GM12891 (cell line): ENCODE data around the gene NPR1.

ENCODE experiments used
- DNase-seq: peaks from one replicate; pipeline ENCODE4 v3.0.0; 2011; ENCODE audit warnings: low spot score; ENCODE audit not compliant: insufficient read length
- FAIRE-seq: peaks from 2 replicates; lab custom pipeline; 2011; peaks lifted over from hg19 to GRCh38; lab: Jason Lieb, UNC
- PAX5 ChIP-seq: IDR thresholded peaks from 2 replicates; pipeline ENCODE4 v1.6.1; 2011; ENCODE audit warnings: low read length, moderate library complexity, mild to moderate bottlenecking; ENCODE audit not compliant: insufficient read depth, severe bottlenecking
- POLR2A ChIP-seq: IDR thresholded peaks from 2 replicates; pipeline ENCODE4 v1.6.1; 2011; ENCODE audit warnings: low read depth, low read length, control low read depth
- POLR2AphosphoS5 ChIP-seq: IDR thresholded peaks from 2 replicates; pipeline ENCODE4 v1.6.1; 2011; ENCODE audit warnings: low read depth, low read length, control low read depth
- POU2F2 ChIP-seq: IDR thresholded peaks from 2 replicates; pipeline ENCODE4 v1.6.1; 2011; ENCODE audit warnings: low read depth, mild to moderate bottlenecking, control low read depth, low read length, moderate library complexity
- SPI1 ChIP-seq: IDR thresholded peaks from 2 replicates; pipeline ENCODE4 v1.6.1; 2011; ENCODE audit warnings: low read depth, low read length, control low read depth
- TAF1 ChIP-seq: IDR thresholded peaks from 2 replicates; pipeline ENCODE4 v1.6.1; 2011; ENCODE audit warnings: low read depth, low read length, control low read depth

The NPR1 gene

GRCh38 chr1:153688276-153688675 lies 9.8 kb downstream of the NPR1 start:
- TF ChIP-seq SPI1: no peak
- no peak for TF ChIP-seq PAX5
- no peak for TF ChIP-seq TAF1
- no peak for TF ChIP-seq POU2F2
- TF ChIP-seq POLR2AphosphoS5: no peak
- TF ChIP-seq POLR2A: no peak
- FAIRE-seq: no peak

GRCh38 chr1:153688736-153689328 lies 10.3 kb downstream of the NPR1 start:
- FAIRE-seq: no peak
- DNase-seq: no peak
- TF ChIP-seq POLR2A: no peak
- no peak for TF ChIP-seq SPI1
- TF ChIP-seq POU2F2: no peak
- TF ChIP-seq POLR2AphosphoS5: no peak
- TF ChIP-seq PAX5: no peak
- TF ChIP-seq TAF1: no peak

More at GRCh38 chr1:153688276-153688675, 9.8 kb downstream of the NPR1 start:
- no peak for DNase-seq

- DNase-seq: no peak
- TF ChIP-seq TAF1 (no peak), POU2F2 (no peak), SPI1 (no peak), POLR2AphosphoS5 (no peak), POLR2A (no peak), PAX5 (no peak)
- no peak for FAIRE-seq
These were observed 15.0 kb downstream of the NPR1 start for GRCh38 chr1:153693466-153693865.

- TF ChIP-seq POU2F2 (no peak), POLR2AphosphoS5 (no peak), SPI1 (no peak), PAX5 (no peak), POLR2A (no peak), TAF1 (no peak)
- FAIRE-seq (no peak), DNase-seq (no peak)
These were observed 18.3 kb downstream of the NPR1 start for GRCh38 chr1:153696741-153697140.

- DNase-seq (no peak), FAIRE-seq (no peak)
- TF ChIP-seq SPI1 (no peak), POLR2A (no peak), PAX5 (no peak), TAF1 (no peak), POU2F2 (no peak), POLR2AphosphoS5 (no peak)
These were observed 18.9 kb downstream of the NPR1 start for GRCh38 chr1:153697191-153698019.

- TF ChIP-seq TAF1 (no peak), SPI1 (no peak), PAX5 (no peak), POLR2AphosphoS5 (no peak), POLR2A (no peak), POU2F2 (no peak)
- FAIRE-seq (no peak), DNase-seq (no peak)
These were observed 19.8 kb downstream of the NPR1 start for GRCh38 chr1:153698020-153698922.

GRCh38 chr1:153698923-153699714 lies 20.6 kb downstream of the NPR1 start:
- no peak for TF ChIP-seq SPI1
- TF ChIP-seq POU2F2: no peak
- TF ChIP-seq TAF1: no peak
- TF ChIP-seq PAX5: no peak
- no peak for TF ChIP-seq POLR2A
- no peak for TF ChIP-seq POLR2AphosphoS5

GRCh38 chr1:153699768-153700167 lies 21.3 kb downstream of the NPR1 start:
- FAIRE-seq (no peak), DNase-seq (no peak)
- TF ChIP-seq SPI1 (no peak), POLR2AphosphoS5 (no peak), TAF1 (no peak), POU2F2 (no peak), PAX5 (no peak), POLR2A (no peak)

More at GRCh38 chr1:153698923-153699714, 20.6 kb downstream of the NPR1 start:
- DNase-seq (no peak), FAIRE-seq (no peak)
